ENCODE data around the gene USP25.

GRCh38 chr21:15761507-15762100 lies 31.8 kb downstream of the USP25 start:
- TF ChIP-seq CTCF (IDR thresholded peaks at IDR 0.05), result no peak
- TF ChIP-seq EZH2 (IDR thresholded peaks at IDR 0.05; ENCODE audit: borderline replicate concordance, insufficient read depth, low read depth, low read length, poor library complexity, severe bottlenecking), result no peak

Data from B cell (primary cell).